ENCODE results near the gene PLEKHH2. TPM values are rescaled to one million over a fixed set of nuclear protein-coding genes. Genes with fewer than 3 reads are reported as not detected.

PLEKHH2 gene
- total RNA-seq, 1 experiment from 2014 or later: 21.2 TPM

DNA sequence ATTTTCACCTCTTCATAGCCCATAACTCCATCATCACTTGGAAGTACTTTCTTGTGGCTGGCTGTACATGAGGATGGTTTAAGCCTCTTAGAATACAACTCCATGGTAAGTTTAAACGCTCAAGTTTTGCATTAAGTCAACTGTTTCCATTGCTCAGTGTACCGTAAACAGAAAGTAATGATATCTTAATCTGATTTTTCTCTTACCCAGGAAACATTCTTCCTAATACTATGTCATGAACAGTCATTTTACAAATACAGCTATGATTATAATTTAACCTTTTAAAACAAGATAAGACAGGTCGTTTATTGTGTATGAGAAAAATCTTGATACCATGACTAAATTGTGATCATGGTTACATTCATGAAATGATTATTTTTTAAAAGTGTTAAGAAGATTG is 125.2 kb downstream of the PLEKHH2 start:
- Mint-ChIP-seq H3K4me1 (ENCODE audit: low read depth, unreplicated experiment) (peaks cover 35% of the 10 kb centered on the region), H3K27me3 (ENCODE audit: unreplicated experiment) (no peaks in the 10 kb centered on the region), H3K9me3 (ENCODE audit: low read depth, unreplicated experiment) (no peaks in the 10 kb centered on the region), H3K27ac (ENCODE audit: unreplicated experiment) (no peak overlapping the region), H3K36me3 (ENCODE audit: insufficient read depth, unreplicated experiment) (peaks cover 4% of the 10 kb centered on the region), H3K4me3 (ENCODE audit: low read depth, unreplicated experiment) (no peak overlapping the region)
- intact Hi-C loops (cut with micrococcal nuclease; ENCODE audit: unreplicated experiment): no loop called here
- no TSS peak for BruUV-seq (replicated peaks)
- TF ChIP-seq, protein P1, sequence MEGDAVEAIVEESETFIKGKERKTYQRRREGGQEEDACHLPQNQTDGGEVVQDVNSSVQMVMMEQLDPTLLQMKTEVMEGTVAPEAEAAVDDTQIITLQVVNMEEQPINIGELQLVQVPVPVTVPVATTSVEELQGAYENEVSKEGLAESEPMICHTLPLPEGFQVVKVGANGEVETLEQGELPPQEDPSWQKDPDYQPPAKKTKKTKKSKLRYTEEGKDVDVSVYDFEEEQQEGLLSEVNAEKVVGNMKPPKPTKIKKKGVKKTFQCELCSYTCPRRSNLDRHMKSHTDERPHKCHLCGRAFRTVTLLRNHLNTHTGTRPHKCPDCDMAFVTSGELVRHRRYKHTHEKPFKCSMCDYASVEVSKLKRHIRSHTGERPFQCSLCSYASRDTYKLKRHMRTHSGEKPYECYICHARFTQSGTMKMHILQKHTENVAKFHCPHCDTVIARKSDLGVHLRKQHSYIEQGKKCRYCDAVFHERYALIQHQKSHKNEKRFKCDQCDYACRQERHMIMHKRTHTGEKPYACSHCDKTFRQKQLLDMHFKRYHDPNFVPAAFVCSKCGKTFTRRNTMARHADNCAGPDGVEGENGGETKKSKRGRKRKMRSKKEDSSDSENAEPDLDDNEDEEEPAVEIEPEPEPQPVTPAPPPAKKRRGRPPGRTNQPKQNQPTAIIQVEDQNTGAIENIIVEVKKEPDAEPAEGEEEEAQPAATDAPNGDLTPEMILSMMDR (IDR thresholded peaks at IDR 0.05; ENCODE audit: unreplicated experiment): no peak
- no peak for DNase-seq
- CTCF ChIA-PET: no interaction called here

- Mint-ChIP-seq H3K4me1 (ENCODE audit: low read depth, unreplicated experiment) (peaks cover 35% of the 10 kb centered on the region), H3K27ac (ENCODE audit: unreplicated experiment) (no peak overlapping the region), H3K36me3 (ENCODE audit: insufficient read depth, unreplicated experiment) (peaks cover 4% of the 10 kb centered on the region), H3K9me3 (ENCODE audit: low read depth, unreplicated experiment) (no peaks in the 10 kb centered on the region), H3K4me3 (ENCODE audit: low read depth, unreplicated experiment) (no peak overlapping the region), H3K27me3 (ENCODE audit: unreplicated experiment) (no peaks in the 10 kb centered on the region)
- BruUV-seq (replicated peaks): no TSS peak
- TF ChIP-seq, protein P1 (IDR thresholded peaks at IDR 0.05; ENCODE audit: unreplicated experiment): no peak
- no peak for DNase-seq
- CTCF ChIA-PET: interaction anchor here (0.6 kb wide), 1 partner anchor 128 kb away, joined by 4 read pairs; no protein-coding TSS in a partner anchor
- intact Hi-C loops (cut with micrococcal nuclease; ENCODE audit: unreplicated experiment): no loop called here
These were observed 126.0 kb downstream of the PLEKHH2 start for GRCh38 chr2:43763091-43763490.

DNA sequence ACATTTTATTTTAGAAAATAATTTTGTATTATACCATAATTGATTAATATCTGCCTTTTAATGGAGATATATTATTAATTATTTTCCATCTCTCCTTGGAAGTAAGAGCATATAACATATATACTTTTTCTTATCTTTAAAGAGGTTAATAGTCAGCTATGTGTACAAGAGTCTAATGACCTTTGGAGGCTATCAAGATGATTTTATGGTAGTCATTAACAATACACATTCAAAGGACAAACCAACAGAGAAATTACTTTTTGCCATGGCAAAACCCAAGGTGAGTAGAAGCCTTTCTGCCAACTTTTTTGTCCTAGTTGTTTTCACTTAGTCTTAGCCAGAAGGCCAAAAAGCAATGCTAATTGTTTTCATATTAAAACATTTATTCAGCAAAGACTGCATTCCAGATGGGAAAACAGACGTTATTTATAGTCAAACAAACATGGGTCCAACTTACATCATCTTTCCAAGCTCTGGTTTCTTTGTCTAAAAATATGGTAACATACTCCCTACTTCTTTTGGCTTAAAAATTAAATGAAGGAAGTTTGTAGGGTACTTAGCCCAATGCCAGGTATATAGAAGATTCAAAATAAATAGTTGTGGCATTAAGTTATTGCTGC is 127.1 kb downstream of the PLEKHH2 start:
- H3K9me3 Mint-ChIP-seq (ENCODE audit: low read depth, unreplicated experiment): no peaks in the 10 kb centered on the region
- H3K4me3 Mint-ChIP-seq (ENCODE audit: low read depth, unreplicated experiment): no peak overlapping the region
- H3K4me1 Mint-ChIP-seq (ENCODE audit: low read depth, unreplicated experiment): peaks cover 27% of the 10 kb centered on the region
- no peaks in the 10 kb centered on the region for H3K27me3 Mint-ChIP-seq (ENCODE audit: unreplicated experiment)
- no peak overlapping the region for H3K27ac Mint-ChIP-seq (ENCODE audit: unreplicated experiment)
- intact Hi-C loops (cut with micrococcal nuclease; ENCODE audit: unreplicated experiment): no loop called here
- TF ChIP-seq, protein P1 (IDR thresholded peaks at IDR 0.05; ENCODE audit: unreplicated experiment): no peak
- CTCF ChIA-PET: no interaction called here
- no TSS peak for BruUV-seq (replicated peaks)
- peaks cover 4% of the 10 kb centered on the region for H3K36me3 Mint-ChIP-seq (ENCODE audit: insufficient read depth, unreplicated experiment)
- DNase-seq: no peak

DNA sequence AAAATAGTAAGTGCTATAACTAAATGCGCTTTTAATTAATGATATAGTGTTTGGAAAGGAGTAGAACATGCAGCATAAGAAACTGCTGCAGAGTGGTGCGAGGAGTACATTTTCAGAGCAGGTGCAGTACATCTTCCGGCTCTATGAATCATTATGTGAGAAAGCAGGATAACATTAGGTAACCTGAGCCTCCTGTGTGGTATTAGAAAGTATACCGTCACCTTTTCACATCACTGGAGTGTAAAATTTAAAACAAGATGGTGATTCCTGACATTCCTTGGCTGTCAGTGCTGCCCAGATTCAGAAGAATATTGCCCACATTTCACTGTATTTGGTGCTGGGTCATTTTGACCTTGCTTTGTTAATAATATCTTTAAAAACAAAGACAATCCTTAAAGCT is 128.9 kb downstream of the PLEKHH2 start:
- DNase-seq: no peak
- CTCF ChIA-PET: no interaction called here
- H3K36me3 Mint-ChIP-seq (ENCODE audit: insufficient read depth, unreplicated experiment): peaks cover 4% of the 10 kb centered on the region
- peaks cover 20% of the 10 kb centered on the region for H3K4me1 Mint-ChIP-seq (ENCODE audit: low read depth, unreplicated experiment)
- no peak overlapping the region for H3K27ac Mint-ChIP-seq (ENCODE audit: unreplicated experiment)
- H3K27me3 Mint-ChIP-seq (ENCODE audit: unreplicated experiment): no peaks in the 10 kb centered on the region
- H3K9me3 Mint-ChIP-seq (ENCODE audit: low read depth, unreplicated experiment): no peaks in the 10 kb centered on the region
- intact Hi-C loops (cut with micrococcal nuclease; ENCODE audit: unreplicated experiment): no loop called here
- no TSS peak for BruUV-seq (replicated peaks)
- H3K4me3 Mint-ChIP-seq (ENCODE audit: low read depth, unreplicated experiment): no peak overlapping the region
- TF ChIP-seq, protein P1 (IDR thresholded peaks at IDR 0.05; ENCODE audit: unreplicated experiment): no peak
